GM23248 (cell line): ENCODE data around the gene OR3A2. TPM values are rescaled to one million over a fixed set of nuclear protein-coding genes. Genes with fewer than 3 reads are reported as not detected.

Experiments
- DNase-seq: peaks from one replicate; pipeline ENCODE4 v3.0.0-alpha.2; 2015
- H2AFZ ChIP-seq: fragments of 200-600 bp; sonication (generic); 2 replicates; pipeline ENCODE4 v1.6.1; 2016; ENCODE audit warnings: antibody characterized with exemption
- H3F3A ChIP-seq: fragments of 200-600 bp; sonication (generic); 2 replicates; pipeline ENCODE4 v1.6.1; 2016; ENCODE audit warnings: mild to moderate bottlenecking, antibody characterized with exemption, mixed run types; ENCODE audit not compliant: insufficient read depth
- H3K27ac ChIP-seq: fragments of 200-600 bp; sonication (generic); 2 replicates; pipeline ENCODE4 v1.5.1; 2016; ENCODE audit warnings: mild to moderate bottlenecking
- H3K27me3 ChIP-seq: fragments of 200-600 bp; sonication (generic); replicated peaks from 2 replicates; pipeline ENCODE4 v1.6.1; 2016; ENCODE audit warnings: mild to moderate bottlenecking; ENCODE audit not compliant: insufficient read depth
- H3K36me3 ChIP-seq: fragments of 200-600 bp; sonication (generic); 2 replicates; pipeline ENCODE4 v1.6.1; 2016; ENCODE audit warnings: low read depth, mild to moderate bottlenecking
- H3K4me1 ChIP-seq: fragments of 200-600 bp; sonication (generic); 2 replicates; pipeline ENCODE4 v1.6.1; 2016; ENCODE audit warnings: mild to moderate bottlenecking; ENCODE audit not compliant: insufficient read depth
- H3K4me2 ChIP-seq: fragments of 200-600 bp; sonication (generic); one replicate; pipeline ENCODE4 v1.6.1; 2016; ENCODE audit warnings: mild to moderate bottlenecking; ENCODE audit not compliant: unreplicated experiment
- H3K4me3 ChIP-seq: fragments of 200-600 bp; sonication (generic); 2 replicates; pipeline ENCODE4 v1.5.1; 2016; ENCODE audit warnings: mild to moderate bottlenecking
- H3K79me2 ChIP-seq: fragments of 200-600 bp; sonication (generic); 2 replicates; pipeline ENCODE4 v1.6.1; 2016; ENCODE audit warnings: mild to moderate bottlenecking; ENCODE audit not compliant: insufficient read depth
- H3K9ac ChIP-seq: fragments of 200-600 bp; sonication (generic); 2 replicates; pipeline ENCODE4 v1.6.1; 2016; ENCODE audit warnings: mild to moderate bottlenecking
- H3K9me2 ChIP-seq: fragments of 200-600 bp; sonication (generic); 2 replicates; pipeline ENCODE4 v1.6.1; 2016; ENCODE audit warnings: mixed run types, mild to moderate bottlenecking, moderate library complexity; ENCODE audit not compliant: insufficient read depth
- H3K9me3 ChIP-seq: fragments of 200-600 bp; sonication (generic); one replicate; pipeline ENCODE4 v1.6.1; 2017; ENCODE audit warnings: low read depth
- H4K20me1 ChIP-seq: fragments of 200-600 bp; sonication (generic); 2 replicates; pipeline ENCODE4 v1.6.0; 2016; ENCODE audit not compliant: insufficient read depth
- EZH2 ChIP-seq: fragments of 200-600 bp; sonication (generic); IDR thresholded peaks from 2 replicates; pipeline ENCODE4 v1.6.1; 2018; ENCODE audit warnings: antibody characterized with exemption, mild to moderate bottlenecking; ENCODE audit not compliant: insufficient read depth, poor library complexity, severe bottlenecking
- EZH2phosphoT487 ChIP-seq: fragments of 200-600 bp; sonication (generic); IDR thresholded peaks from 2 replicates; pipeline ENCODE4 v1.6.1; 2018; ENCODE audit warnings: antibody characterized with exemption, moderate library complexity, mild to moderate bottlenecking, low read depth; ENCODE audit not compliant: insufficient read depth
- WGBS, 2 experiments: methylation state at CpG; one replicate each; pipeline ENCODE4 v1.1.6; 2015 to 2017; ENCODE audit warnings: low lambda C conversion rate in 2 of 2, low coverage in 1 of 2; ENCODE audit errors: missing lambda C conversion rate in 2 of 2; 5-methylcytosine and 5-hydroxymethylcytosine counted together
- in situ Hi-C: fragments of 300-500 bp; cut with MboI; formaldehyde crosslinking; loops from 2 replicates; pipeline ENCODE4 v1.15.0; 2020
- polyA plus RNA-seq: library from polyadenylated mRNA; unstranded; fragments of >200 nt; fragmentation: Nextera tagmentation; extraction: Ambion mirVana; gene quantifications from 2 replicates; pipeline ENCODE4 v1.2.1, GENCODE V29; 2016
- total RNA-seq: library from RNA; depleted of rRNA; stranded (reverse); fragments of >200 nt; shearing (Covaris generic); gene quantifications from 2 replicates; pipeline ENCODE4 v1.2.3, GENCODE V29; 2014

OR3A2 gene
- total and polyA plus RNA-seq, 2 experiments from 2014 or later, result not detected

DNA sequence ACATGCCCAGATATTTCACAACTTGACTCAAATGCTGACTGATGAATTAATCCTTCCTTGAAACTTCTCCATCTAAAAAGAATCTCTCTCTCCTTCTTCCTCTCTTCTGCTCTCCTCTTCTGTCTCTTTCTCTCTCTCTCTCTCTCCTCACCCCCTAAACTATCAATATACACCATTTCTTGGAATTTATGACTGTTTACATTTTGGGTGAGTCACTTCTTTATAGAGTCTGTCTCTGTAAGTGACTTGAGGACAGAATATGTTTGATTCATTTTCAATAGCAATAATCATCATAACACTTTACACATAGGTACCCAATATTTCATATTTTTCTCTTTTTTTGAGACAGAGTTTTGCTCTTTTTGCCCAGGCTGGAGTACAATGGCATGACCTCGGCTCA, 103.2 kb downstream of the OR3A2 start:
- no peaks in the 10 kb centered on the region for H3K79me2 ChIP-seq
- no peaks in the 10 kb centered on the region for H4K20me1 ChIP-seq
- no peaks in the 10 kb centered on the region for H3F3A ChIP-seq
- no peaks in the 10 kb centered on the region for H3K36me3 ChIP-seq
- DNase-seq, result no peak
- no peaks in the 10 kb centered on the region for H3K4me1 ChIP-seq
- no peak overlapping the region for H3K9ac ChIP-seq
- H3K4me3 ChIP-seq, result no peak overlapping the region
- no peak overlapping the region for H3K4me2 ChIP-seq
- H2AFZ ChIP-seq, result no peak overlapping the region
- no peaks in the 10 kb centered on the region for H3K9me2 ChIP-seq
- 11 to 36% methylated on average over 1 of the region's 1 CpG for WGBS, 2 experiments
- in situ Hi-C loops, result no loop called here
- TF ChIP-seq EZH2phosphoT487 (no peak), EZH2 (no peak)
- H3K27ac ChIP-seq, result no peak overlapping the region
- no peaks in the 10 kb centered on the region for H3K9me3 ChIP-seq
- H3K27me3 ChIP-seq, result no peaks in the 10 kb centered on the region

DNA sequence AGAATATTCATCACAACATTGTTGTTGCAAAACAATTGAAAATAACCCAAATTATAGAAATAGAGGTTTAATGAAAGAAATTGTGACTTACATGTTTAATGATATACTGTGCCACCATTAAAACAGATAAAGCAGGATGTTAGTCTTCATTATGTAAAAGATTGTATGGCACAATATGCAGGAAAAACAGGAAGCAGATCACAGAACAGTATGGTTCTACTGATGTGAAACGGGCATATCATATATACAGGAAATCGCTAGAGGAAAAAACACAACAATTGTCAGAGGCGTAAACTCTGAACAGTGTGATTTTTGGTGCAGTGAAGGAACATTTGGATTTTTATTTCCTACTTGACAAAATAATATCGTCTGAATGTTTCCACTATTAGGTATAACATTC, 110.0 kb downstream of the OR3A2 start:
- Histone ChIP-seq H4K20me1 (no peaks in the 10 kb centered on the region), H3F3A (no peaks in the 10 kb centered on the region), H3K27me3 (no peaks in the 10 kb centered on the region), H3K4me1 (no peaks in the 10 kb centered on the region), H3K9ac (no peak overlapping the region), H2AFZ (no peak overlapping the region), H3K4me2 (no peak overlapping the region), H3K4me3 (no peak overlapping the region), H3K9me3 (no peaks in the 10 kb centered on the region), H3K27ac (no peak overlapping the region), H3K79me2 (no peaks in the 10 kb centered on the region), H3K9me2 (no peaks in the 10 kb centered on the region), H3K36me3 (no peaks in the 10 kb centered on the region)
- TF ChIP-seq EZH2phosphoT487 (no peak), EZH2 (no peak)
- 38 to 43% methylated on average over 4 of the region's 4 CpGs for WGBS, 2 experiments
- in situ Hi-C loops, result no loop called here
- no peak for DNase-seq

DNA sequence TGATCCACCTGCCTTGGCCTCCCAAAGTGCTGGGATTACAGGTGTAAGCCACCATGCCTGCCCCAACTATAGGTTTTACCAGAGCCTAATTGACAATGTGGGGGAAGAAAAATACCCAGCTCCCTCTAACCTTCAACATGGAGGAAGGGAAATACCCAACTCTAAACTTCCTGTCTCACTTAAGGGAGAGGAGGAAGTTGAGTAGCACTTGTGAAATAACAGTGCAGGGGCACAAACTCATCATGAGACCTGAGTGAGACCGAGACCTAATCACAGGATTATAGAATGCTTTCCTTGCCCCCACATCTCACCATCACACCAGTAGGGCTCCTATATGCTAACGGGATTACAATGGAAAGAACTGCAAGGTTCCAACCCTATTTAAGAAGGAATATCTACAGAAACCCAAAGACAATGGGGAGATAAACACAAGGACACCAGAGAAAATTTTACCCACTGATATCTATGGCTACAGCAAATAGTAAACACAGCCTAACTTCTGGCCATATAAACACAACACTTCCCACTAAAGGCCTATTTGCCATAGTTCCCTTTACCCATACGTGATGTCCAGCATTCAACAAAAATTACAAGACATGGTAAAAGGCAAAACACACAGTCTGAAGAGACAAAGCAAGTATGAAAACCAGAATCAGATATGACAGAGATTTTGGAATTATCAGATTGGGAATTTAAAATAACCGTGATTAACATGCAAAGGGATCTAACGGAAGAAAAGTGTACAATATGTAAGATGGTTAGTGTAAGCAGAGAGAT, 114.8 kb downstream of the OR3A2 start:
- no peak overlapping the region for H3K4me2 ChIP-seq
- no peaks in the 10 kb centered on the region for H3K4me1 ChIP-seq
- 27 to 28% methylated on average over 5 of the region's 5 CpGs for WGBS, 2 experiments
- no peaks in the 10 kb centered on the region for H3K9me2 ChIP-seq
- no peak for TF ChIP-seq EZH2
- no peak for TF ChIP-seq EZH2phosphoT487
- H3K79me2 ChIP-seq, result no peaks in the 10 kb centered on the region
- no peaks in the 10 kb centered on the region for H3K36me3 ChIP-seq
- in situ Hi-C loops, result no loop called here
- DNase-seq, result no peak
- no peaks in the 10 kb centered on the region for H4K20me1 ChIP-seq
- H3K4me3 ChIP-seq, result no peak overlapping the region
- H2AFZ ChIP-seq, result no peak overlapping the region
- no peaks in the 10 kb centered on the region for H3K9me3 ChIP-seq
- no peak overlapping the region for H3K27ac ChIP-seq
- no peaks in the 10 kb centered on the region for H3F3A ChIP-seq
- no peak overlapping the region for H3K9ac ChIP-seq
- H3K27me3 ChIP-seq, result no peaks in the 10 kb centered on the region

DNA sequence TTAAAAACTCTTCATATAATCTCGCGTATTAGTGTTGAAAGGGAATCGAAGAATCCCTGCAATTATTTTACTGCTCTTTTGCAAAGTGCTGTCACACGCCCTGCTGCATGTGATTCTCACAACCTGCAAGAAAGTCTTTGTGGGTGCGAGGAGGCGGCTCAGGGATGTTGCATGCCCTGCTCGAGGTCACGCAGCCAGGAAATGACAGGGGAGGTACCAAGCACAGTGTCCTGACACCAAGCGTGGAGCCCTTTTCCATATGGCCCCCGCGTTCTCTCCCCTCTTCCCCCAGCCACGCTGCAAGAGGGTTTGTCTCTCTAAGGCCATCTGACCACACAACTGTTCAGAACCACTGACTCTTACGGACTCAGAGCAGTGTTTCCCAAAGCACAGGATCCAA, 125.5 kb downstream of the OR3A2 start:
- H3F3A ChIP-seq, result no peaks in the 10 kb centered on the region
- WGBS, 2 experiments, result 33 to 39% methylated on average over 13 of the region's 13 CpGs
- H3K4me2 ChIP-seq, result no peak overlapping the region
- no peak overlapping the region for H3K27ac ChIP-seq
- H3K9me3 ChIP-seq, result no peaks in the 10 kb centered on the region
- H3K9ac ChIP-seq, result no peak overlapping the region
- TF ChIP-seq EZH2phosphoT487, result no peak
- TF ChIP-seq EZH2, result no peak
- no peaks in the 10 kb centered on the region for H3K79me2 ChIP-seq
- H2AFZ ChIP-seq, result no peak overlapping the region
- H3K4me3 ChIP-seq, result no peak overlapping the region
- in situ Hi-C loops, result no loop called here
- H4K20me1 ChIP-seq, result no peaks in the 10 kb centered on the region
- H3K9me2 ChIP-seq, result no peaks in the 10 kb centered on the region
- H3K27me3 ChIP-seq, result no peaks in the 10 kb centered on the region
- H3K4me1 ChIP-seq, result no peaks in the 10 kb centered on the region
- no peak for DNase-seq
- H3K36me3 ChIP-seq, result no peaks in the 10 kb centered on the region
